ENCODE data around the gene RAB7A.

GRCh38 chr3:128735884-128736283 lies 9.9 kb downstream of the RAB7A start:
- TF ChIP-seq EZH2phosphoT487 (IDR thresholded peaks at IDR 0.05; ENCODE audit: insufficient read depth, low read depth) (no peak), EZH2 (IDR thresholded peaks at IDR 0.05; ENCODE audit: insufficient read depth, poor library complexity, severe bottlenecking) (no peak)
